Umbilical cord (tissue), 2 donors: ENCODE measurements around the gene COL8A1. TPM values are rescaled to one million over a fixed set of nuclear protein-coding genes. Genes with fewer than 3 reads are reported as not detected.
"Not testable (repeated sequence)": the region's sequence is repeated elsewhere in the genome, so short reads cannot be mapped to it uniquely, and the experiment has no call there.

ENCODE experiments used
- DNase-seq: peaks from one replicate; pipeline ENCODE4 v3.0.0-alpha.2; 2015; ENCODE audit warnings: low spot score
- total RNA-seq: library from RNA; depleted of rRNA; stranded (reverse); fragments of >200 nt; gene quantifications from one replicate; pipeline ENCODE4 v1.2.3, GENCODE V29; 2014; ENCODE audit warnings: low replicate concordance; ENCODE audit not compliant: insufficient read depth

The COL8A1 gene
- total RNA-seq, result 364 TPM

GRCh38 chr3:99638167-99638948 is at the start of gene COL8A1:
Gene COL8A1 (plus strand): TSS chr3:99638594. CDS start chr3:99790683, 152,089 bp downstream.
- peak; percentile 75 for DNase-seq

GRCh38 chr3:99589168-99589567 is 49.2 kb upstream of the COL8A1 start:
- not testable (repeated sequence) for DNase-seq

- no peak for DNase-seq
Measured at GRCh38 chr3:99599894-99600293, 38.5 kb upstream of the COL8A1 start.

- DNase-seq, result no peak
Measured at GRCh38 chr3:99601515-99601914, 36.9 kb upstream of the COL8A1 start.

GRCh38 chr3:99602183-99602582 is 36.2 kb upstream of the COL8A1 start:
- DNase-seq, result no peak

DNA sequence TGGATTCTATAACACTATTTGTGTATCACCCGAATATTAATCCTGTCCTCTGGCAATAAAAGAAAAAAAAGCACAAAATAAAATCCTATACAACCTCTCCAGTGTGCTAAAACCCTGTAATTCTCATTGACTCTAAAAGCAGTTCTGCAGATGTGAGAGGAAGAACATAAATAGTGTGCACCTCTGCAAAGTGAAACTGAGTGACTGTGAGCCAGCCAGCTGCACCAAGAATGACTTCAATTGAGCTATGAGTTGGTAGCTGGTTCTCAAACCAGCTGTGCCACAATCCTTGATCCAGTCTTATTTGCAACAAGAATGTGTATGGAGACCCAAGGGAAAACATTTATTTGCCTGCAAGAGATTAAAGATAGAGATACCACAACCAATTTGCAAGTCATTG is 31.2 kb upstream of the COL8A1 start:
- no peak for DNase-seq

GRCh38 chr3:99614768-99615167 is 23.6 kb upstream of the COL8A1 start:
- no peak for DNase-seq

GRCh38 chr3:99620077-99620767 is 18.2 kb upstream of the COL8A1 start:
- DNase-seq, result no peak

DNA sequence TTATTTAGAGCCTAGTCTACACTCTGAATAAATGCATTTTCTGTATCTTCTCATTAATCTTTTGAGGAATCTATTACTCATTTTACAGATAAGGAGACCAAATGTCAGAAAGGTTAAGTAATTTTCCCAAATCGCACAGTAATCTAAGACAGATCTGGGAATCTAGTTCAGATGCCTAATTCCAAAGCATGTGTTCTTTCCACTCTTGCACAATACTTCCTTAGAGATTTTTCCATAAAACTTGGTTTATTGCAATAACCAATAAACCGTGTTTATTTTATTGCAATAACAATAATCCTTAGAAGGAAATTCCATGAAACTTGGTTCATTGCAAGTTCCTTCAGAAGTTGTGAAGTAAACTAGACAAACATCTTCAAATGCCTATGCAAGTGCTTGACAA is 17.4 kb upstream of the COL8A1 start:
- no peak for DNase-seq

DNA sequence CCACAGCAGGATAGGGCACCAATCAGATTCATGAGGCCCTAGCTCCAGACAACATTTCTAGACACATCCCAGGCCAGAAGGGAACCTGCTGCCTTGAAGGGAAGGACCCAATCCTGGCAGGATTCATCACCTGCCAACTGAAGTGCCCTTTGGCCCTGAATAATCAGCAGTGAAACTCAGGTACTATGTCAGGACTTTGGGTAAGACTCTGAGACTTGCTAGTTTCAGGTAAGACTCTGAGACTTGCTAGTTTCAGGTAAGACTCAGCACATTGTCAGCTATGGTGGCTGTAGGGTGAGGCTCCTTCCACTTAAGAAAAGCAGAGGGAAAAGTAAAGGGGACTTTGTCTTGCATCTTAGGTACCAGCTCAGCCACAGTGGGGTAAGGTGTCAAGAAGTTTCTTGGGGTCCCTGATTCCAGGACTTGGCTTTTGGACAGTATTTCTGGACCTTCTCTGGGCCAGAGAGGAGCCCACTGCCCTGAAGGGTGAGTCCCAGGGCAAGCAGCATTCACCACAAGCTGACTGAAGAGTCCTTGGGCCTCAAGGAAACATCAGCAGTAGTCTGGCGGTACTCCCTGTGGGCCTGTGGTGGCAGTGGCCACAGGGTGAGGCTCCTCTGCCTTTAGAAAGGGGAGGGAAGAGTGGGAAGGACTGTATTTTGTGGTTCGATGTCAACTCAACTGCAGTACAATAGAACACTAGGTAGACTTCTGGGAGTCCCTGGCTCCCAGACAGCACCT is 13.7 kb upstream of the COL8A1 start:
- no peak for DNase-seq

- DNase-seq, result no peak
Measured at GRCh38 chr3:99625237-99625622, 13.2 kb upstream of the COL8A1 start.

GRCh38 chr3:99625643-99626416 is 12.6 kb upstream of the COL8A1 start:
- no peak for DNase-seq

DNA sequence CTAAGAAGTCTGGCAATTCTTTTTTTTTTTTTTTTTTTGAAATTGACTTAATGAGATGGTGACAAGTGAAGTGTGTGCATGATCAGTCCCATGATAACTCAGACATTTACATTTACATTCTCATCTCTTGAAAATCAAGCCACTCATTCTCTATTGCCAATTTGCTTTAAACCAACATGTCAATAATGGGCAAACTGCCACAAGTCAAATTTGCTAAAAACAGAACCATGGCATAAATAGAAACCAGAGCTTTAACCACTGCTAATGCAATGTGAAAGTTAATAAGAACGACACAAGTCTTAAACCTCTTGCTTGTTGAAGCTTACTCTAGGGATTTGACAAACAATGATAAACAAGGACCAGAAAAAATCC is 12.0 kb upstream of the COL8A1 start:
- no peak for DNase-seq

- no peak for DNase-seq
Measured at GRCh38 chr3:99627062-99627826, 11.2 kb upstream of the COL8A1 start.

DNA sequence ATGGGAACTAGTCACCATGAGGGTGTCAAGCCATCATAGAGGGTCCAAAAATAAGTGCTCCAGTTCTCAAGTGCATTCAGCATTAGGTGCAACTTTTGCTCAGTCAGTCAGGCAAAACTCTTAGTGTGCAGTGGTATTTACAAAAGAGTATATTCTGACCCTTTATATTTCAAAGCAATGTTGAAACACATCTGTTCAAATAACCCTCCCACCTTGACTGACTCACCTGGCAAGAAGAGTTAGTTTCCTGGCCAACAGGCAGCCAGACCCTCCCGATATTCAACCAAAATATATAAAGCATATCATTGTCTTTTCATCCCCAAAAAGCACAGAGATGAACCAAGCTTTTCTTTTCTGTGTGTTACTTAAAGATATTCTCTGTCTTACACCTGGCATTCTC is 7.6 kb upstream of the COL8A1 start:
- no peak for DNase-seq

GRCh38 chr3:99633887-99634558 is 4.4 kb upstream of the COL8A1 start:
- no peak for DNase-seq

GRCh38 chr3:99634881-99635280 is 3.5 kb upstream of the COL8A1 start:
- DNase-seq, result no peak

- no peak for DNase-seq
Measured at GRCh38 chr3:99635348-99635747, 3.0 kb upstream of the COL8A1 start.

GRCh38 chr3:99637016-99637367 is 1.4 kb upstream of the COL8A1 start:
- DNase-seq, result peak; percentile 20

GRCh38 chr3:99637368-99638111 is 854 bp upstream of the COL8A1 start:
- peak; percentile 73 for DNase-seq
